ENCODE data around the gene GAST. TPM values are rescaled to one million over a fixed set of nuclear protein-coding genes. Genes with fewer than 3 reads are reported as not detected.
"Not testable (repeated sequence)": the region's sequence is repeated elsewhere in the genome, so short reads cannot be mapped to it uniquely, and the experiment has no call there.

Gene GAST
- polyA plus RNA-seq (ENCODE audit: insufficient read length in 12 of 12): not detected
- long read RNA-seq, donor 1: 0 reads
- long read RNA-seq, donor 2: 0 reads
- long read RNA-seq, donor 3: 0 reads
- long read RNA-seq, donor 4: 0 reads
- long read RNA-seq, donor 5: 0 reads
- long read RNA-seq, donor 6: 0 reads
- long read RNA-seq, donor 7: 0 reads
- long read RNA-seq, donor 8: 0 reads
- long read RNA-seq, donor 9: 0 reads
- long read RNA-seq, donor 10: 0 reads
- long read RNA-seq, donor 11: 0 reads

DNA sequence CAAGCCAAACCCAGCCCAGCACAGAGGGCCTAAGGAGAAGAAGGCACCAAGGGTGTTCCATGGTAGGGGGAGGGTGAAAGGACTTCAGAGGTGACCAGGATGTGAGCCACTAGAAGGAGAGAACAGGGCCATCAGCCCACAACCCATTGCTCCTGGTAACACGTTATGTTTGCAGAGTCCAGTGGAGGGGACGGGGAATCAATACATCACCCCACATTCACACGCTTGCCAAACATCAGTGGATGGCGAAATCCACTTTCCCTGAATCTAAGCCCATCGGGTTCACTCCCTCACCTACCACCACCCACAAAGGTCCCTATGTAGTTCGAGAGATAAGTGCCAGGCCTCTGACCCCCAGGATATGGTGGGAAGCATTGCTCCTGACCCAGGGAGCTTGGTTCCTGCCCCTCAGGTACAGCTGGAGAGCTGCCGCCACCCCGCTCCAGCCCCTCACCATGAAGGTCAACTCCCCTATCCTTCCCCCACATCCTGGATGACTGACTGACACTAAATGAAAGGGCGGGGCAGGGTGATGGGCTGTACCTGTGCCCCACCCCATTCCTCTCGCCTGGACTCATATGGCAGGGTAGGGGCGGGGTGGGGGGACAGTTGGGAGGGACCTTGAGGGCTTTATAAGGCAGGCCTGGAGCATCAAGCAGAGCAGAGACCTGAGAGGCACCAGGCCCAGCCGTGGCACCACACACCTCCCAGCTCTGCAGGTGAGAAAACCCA, at the start of gene GAST:
Gene GAST, plus strand, starts transcription at position 663 of the 732 bp plus-strand sequence. CDS start 3,106 bp downstream, outside the sequence.
- DNase-seq: no peak

GRCh38 chr17:41663451-41664171, 48.5 kb upstream of the GAST start:
- DNase-seq: no peak

- DNase-seq: no peak
These were observed 48.0 kb upstream of the GAST start for GRCh38 chr17:41664172-41664457.

DNA sequence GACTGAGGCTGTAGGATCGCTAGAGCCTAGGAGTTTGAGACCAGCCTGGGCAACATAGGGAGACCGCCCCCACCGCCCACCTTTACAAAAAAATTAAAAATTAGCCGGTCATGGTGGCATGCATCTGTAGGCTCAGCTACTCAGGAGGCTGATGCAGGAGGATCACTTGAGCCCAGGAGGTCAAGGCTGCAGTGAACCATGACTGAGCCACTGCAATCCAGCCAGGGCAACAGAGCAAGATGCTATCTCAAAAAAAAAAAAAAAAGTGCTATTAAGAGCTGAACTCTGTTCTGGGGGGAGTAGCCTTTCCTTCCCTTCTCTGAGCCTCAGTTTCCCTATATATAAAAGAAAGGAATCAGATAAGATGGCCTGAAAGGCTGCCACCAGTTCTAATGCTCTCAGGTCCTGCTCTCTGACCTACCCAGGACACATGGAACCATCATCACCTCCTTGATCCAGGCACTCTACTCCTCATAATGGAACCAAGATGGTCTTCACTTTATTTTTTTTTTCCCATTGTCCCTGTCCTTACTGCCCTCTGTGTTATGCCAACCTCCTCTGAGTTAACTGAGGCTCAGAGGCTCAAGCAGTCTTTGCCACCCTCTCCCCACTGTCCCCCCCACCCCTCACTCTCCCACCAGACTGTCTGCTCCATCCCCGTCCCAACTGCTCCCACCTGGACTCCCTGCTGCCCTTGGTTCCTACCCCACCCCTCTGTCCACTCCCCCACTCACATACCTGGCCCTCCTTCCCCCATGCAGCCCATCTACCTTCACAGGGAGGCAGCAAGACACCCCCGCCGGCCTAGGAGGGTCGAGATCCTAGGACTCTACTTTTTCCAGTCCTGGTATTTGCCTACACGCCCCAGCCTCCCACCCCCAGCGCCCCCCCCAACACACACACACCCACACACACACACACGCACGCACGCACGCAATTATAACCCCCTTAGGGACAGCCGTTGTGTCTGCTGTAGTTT, 47.3 kb upstream of the GAST start:
- no peak for DNase-seq

DNA sequence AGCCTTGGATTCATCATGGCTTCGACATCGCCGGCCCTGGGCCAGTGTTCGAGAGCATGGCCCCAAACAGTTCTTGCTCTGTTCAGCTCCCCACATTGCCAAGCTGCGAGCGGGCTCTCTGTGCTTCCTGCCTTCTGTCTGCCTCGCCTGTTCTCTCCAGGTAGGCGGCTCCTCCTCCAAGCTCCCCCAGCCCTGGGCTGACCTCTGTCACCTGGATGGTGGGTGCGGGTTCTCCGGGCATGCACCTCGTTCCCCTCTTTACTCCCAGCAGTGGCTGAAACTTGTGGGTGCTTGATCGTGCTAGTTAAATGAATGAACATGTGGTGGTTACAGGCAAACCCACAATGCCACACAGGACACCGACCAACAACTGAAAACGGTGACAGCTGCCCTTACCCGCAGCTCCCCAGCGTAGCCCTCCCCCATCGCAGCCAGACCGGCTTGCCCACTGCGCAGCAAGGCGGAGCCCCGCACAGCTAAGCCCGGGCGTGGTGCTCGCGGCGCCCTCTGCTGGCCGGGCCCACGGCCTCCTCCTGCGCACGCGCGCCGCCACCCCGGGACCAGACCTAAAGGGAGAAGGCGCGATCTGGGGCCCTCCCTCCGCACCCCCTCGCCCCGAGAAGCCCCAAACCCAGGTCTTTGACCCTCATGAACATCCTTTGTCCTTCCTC, 46.4 kb upstream of the GAST start:
- DNase-seq: peak; percentile 78

- peak; percentile 48 for DNase-seq
These were observed 45.9 kb upstream of the GAST start for GRCh38 chr17:41666237-41666641.

DNA sequence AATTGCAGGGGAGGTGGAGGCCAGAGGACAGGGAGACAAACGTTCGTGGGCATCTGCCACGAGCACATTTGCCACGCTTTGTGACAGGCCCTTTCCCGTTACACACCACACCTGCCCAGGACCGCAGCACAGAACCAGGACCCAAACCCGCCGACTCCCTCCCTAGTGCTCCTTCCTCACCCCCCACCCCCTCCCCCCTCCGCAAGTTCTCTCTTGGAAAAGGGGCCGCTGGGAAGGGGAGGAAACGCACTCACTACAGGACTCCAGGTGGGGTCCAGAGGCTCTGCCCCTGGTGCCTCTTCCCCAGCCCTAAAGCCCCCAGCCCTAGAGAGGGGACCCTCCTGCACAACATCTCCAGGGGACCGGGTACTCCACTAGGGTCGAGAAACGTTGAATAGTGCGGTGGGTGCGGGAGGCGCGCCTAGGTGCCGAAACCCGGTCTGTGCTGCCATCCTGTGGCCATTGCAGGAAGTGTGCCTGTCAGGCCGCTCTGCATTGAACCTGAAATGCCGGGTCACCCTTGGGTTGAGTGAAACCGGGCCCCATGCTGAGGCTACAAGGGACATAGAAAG, 45.3 kb upstream of the GAST start:
- DNase-seq: peak; percentile 81

- DNase-seq: no peak
These were observed 44.7 kb upstream of the GAST start for GRCh38 chr17:41667280-41668041.

DNA sequence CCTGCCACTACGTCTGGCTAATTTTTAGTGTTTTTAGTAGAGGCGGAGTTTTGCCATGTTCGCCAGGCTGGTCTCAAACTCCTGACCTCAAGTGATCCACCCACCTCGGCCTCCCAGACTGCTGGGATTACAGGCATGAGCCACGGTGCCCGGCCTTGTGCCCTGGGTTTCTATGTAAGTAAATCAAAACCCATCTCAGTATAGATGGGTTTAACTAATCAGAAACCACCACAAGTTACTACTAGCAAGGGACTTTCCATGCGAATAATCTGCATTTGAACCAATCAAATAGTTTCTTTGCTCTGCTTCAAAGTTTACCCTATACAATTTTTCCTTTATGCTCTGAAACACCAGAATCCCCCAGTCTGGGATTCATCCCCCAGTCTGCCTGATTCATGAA, 40.0 kb upstream of the GAST start:
- DNase-seq: no peak

GRCh38 chr17:41675157-41676057, 36.7 kb upstream of the GAST start:
- DNase-seq: not testable (repeated sequence)

- no peak for DNase-seq
These were observed 36.1 kb upstream of the GAST start for GRCh38 chr17:41676058-41676419.

DNA sequence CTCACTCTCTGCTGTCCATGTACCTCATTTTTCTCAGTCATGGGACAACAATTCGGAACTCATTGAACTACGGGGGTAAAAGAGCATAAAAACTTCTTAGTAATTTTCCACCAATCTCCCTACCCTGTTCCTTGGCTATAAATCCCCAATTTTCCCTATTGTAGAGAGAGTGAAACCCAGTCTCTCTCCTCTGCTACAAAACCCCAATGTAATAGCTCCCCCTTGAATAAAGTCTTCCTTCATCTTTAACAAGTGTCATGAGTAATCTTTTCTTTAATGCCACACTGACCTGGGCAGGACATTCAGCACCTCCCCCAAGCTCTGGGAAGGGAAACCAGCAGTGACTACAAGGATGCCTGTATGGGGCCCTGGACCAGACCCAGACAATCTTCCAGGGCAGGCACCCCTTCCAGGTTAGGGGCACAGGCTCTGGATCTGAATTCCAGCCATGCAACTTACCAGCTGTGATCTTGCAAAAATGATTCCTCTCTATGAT, 33.7 kb upstream of the GAST start:
- no peak for DNase-seq

GRCh38 chr17:41678907-41679739, 33.0 kb upstream of the GAST start:
- DNase-seq: no peak

DNA sequence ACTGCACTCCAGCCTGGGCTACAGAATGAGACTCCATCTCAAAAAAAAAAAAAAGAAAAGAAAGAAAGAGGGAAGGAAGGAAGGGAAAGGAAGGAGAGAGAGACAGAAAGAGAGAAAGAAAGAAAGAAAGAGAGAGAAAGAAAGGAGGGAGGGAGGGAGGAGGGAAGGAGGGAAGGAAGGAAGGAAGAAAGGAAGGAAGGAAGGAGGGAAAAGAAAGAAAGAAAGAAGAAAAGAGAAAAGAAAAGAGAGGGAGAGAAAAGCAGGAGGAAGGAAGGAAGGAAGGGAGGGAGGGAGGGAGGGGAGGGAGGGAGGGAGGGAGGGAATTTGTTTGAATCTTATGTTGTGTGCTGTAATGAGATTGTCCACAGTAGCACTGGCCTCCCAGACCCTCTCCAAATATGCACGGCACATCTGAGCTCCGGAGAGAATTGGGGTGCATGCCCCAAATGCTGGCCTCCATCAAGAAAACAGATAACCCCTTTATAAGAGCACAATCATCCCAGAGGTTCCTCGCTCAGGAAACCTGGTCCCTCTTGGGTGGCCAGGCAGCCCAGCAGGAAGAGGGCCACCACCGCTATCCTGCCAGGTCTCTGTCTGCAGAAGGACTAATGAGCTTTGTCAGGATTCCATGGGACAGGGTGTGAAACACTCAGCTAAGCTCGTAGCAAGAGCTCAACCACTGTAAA, 32.2 kb upstream of the GAST start:
- no peak for DNase-seq

GRCh38 chr17:41680426-41681040, 31.6 kb upstream of the GAST start:
- DNase-seq: no peak

GRCh38 chr17:41681776-41682175, 30.4 kb upstream of the GAST start:
- no peak for DNase-seq

DNA sequence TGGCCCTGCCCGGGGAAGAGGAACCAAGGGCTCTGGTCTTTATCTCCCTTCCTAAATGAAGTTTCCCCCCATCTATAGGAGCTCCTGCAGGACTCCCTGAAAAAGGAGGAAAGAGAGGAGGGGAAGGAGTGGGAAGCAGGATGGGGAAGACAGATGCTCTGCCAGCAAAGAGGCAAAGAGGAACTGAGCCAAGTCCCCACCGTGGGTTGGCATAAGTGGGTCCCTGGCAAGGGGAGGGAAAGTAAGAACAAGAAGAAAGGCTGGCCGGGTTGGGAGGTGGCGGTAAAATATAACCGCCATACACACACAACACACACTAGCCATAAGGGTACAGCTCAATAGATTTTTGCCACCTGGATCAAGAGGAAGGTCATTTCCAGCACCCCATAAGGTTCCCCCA, 29.5 kb upstream of the GAST start:
- DNase-seq: no peak
